NCI-H187 treated with DMSO at 0.1 percent for 48 hours (cell line): ENCODE data around the gene KLHL34.

ENCODE experiments used
- DNase-seq: peaks from one replicate; lab custom pipeline; 2025; lab: John Stamatoyannopoulos, UW

The KLHL34 gene

GRCh38 chrX:21658152-21658737, at the start of gene KLHL34:
KLHL34 (minus strand) TSS chrX:21658330; CDS start chrX:21657788, 542 bp downstream.
- DNase-seq: no peak

- no peak for DNase-seq
These were observed 47.1 kb upstream of the KLHL34 start for GRCh38 chrX:21705225-21705624.

- no peak for DNase-seq
These were observed 44.6 kb upstream of the KLHL34 start for GRCh38 chrX:21702725-21703124.

GRCh38 chrX:21700967-21701366, 42.8 kb upstream of the KLHL34 start:
- DNase-seq: no peak

GRCh38 chrX:21700275-21700674, 42.1 kb upstream of the KLHL34 start:
- no peak for DNase-seq

- DNase-seq: no peak
These were observed 41.0 kb upstream of the KLHL34 start for GRCh38 chrX:21699136-21699535.

- no peak for DNase-seq
These were observed 40.1 kb upstream of the KLHL34 start for GRCh38 chrX:21698272-21698671.

GRCh38 chrX:21691512-21692018, 33.4 kb upstream of the KLHL34 start:
- DNase-seq: no peak

- DNase-seq: no peak
These were observed 25.8 kb upstream of the KLHL34 start for GRCh38 chrX:21683941-21684340.

- no peak for DNase-seq
These were observed 20.0 kb upstream of the KLHL34 start for GRCh38 chrX:21678048-21678612.

- DNase-seq: no peak
These were observed 17.8 kb upstream of the KLHL34 start for GRCh38 chrX:21675931-21676330.

GRCh38 chrX:21674430-21675186, 16.5 kb upstream of the KLHL34 start:
- DNase-seq: no peak

- DNase-seq: no peak
These were observed 8.5 kb upstream of the KLHL34 start for GRCh38 chrX:21666679-21667078.

GRCh38 chrX:21666252-21666651, 8.1 kb upstream of the KLHL34 start:
- DNase-seq: no peak

GRCh38 chrX:21662761-21663160, 4.6 kb upstream of the KLHL34 start:
- DNase-seq: no peak

- no peak for DNase-seq
These were observed 3.2 kb upstream of the KLHL34 start for GRCh38 chrX:21661316-21661715.

- no peak for DNase-seq
These were observed 2.0 kb upstream of the KLHL34 start for GRCh38 chrX:21660156-21660555.

- no peak for DNase-seq
These were observed 1.2 kb upstream of the KLHL34 start for GRCh38 chrX:21659320-21659719.

GRCh38 chrX:21658746-21659145, 616 bp upstream of the KLHL34 start:
- DNase-seq: no peak

- no peak for DNase-seq
These were observed 595 bp downstream of the KLHL34 start for GRCh38 chrX:21657318-21658151.

- DNase-seq: no peak
These were observed 1.4 kb downstream of the KLHL34 start for GRCh38 chrX:21656587-21657317.
